Measurements from ENCODE around the gene SLC2A10.

Gene SLC2A10

DNA sequence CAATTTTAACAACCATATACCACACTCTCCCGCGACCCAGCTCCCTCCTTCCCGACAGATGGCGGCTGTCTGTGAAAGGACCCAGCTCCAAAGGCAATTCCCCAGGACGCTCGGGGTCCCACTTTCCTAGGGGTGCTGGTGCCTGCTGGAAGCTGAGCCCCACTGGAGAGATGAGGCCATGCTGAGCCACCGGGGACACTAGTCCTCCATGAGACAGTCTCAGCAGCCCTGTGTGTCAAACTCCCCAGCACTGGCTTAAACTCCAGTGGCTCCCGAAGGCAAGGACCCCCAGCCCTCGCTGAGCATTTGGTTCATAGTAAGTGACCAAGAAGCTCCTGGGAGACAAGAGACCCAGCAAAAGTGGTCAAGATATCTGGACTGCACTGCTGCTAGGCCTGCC, 52.1 kb downstream of the SLC2A10 start:
- H3K4me1 Mint-ChIP-seq (ENCODE audit: low read depth in 2 of 2): peaks cover 0 to 3% of the 10 kb centered on the region in 2 donors
- no peaks in the 10 kb centered on the region for H3K9me3 Mint-ChIP-seq
- H3K27me3 Mint-ChIP-seq: peaks cover 31 to 81% of the 10 kb centered on the region in 2 donors
- ATAC-seq (replicated peaks) (no peak), DNase-seq (no peak)
- no peak overlapping the region for H3K4me3 Mint-ChIP-seq
- no peaks in the 10 kb centered on the region for H3K36me3 Mint-ChIP-seq (ENCODE audit: insufficient read depth)
- H3K27ac Mint-ChIP-seq: no peak overlapping the region

DNA sequence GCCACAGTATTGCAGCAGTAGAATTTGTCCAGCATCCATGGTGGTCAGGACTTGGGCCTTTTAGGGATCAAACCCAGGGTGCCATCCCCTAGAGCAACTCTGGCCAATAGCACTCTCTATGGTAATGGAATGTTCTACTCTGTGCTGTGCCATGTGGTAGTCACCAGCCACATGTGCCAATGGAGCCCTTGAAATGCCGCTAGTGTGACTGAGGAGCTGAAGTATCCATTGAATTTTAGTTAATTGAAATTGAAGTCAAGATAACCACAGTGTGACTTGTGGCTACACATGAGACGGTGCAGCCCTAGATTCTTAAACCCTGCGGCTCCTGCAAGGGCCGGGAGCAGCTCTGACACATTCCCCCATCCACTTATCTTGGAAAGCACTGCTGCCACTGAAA, 54.6 kb downstream of the SLC2A10 start:
- no peak overlapping the region for H3K27ac Mint-ChIP-seq
- no peak for DNase-seq
- no peaks in the 10 kb centered on the region for H3K4me1 Mint-ChIP-seq (ENCODE audit: low read depth in 2 of 2)
- H3K36me3 Mint-ChIP-seq (ENCODE audit: insufficient read depth): no peaks in the 10 kb centered on the region
- no peak overlapping the region for H3K4me3 Mint-ChIP-seq
- peaks cover 36 to 79% of the 10 kb centered on the region in 2 donors for H3K27me3 Mint-ChIP-seq
- H3K9me3 Mint-ChIP-seq: no peaks in the 10 kb centered on the region
- no peak for ATAC-seq (replicated peaks)

DNA sequence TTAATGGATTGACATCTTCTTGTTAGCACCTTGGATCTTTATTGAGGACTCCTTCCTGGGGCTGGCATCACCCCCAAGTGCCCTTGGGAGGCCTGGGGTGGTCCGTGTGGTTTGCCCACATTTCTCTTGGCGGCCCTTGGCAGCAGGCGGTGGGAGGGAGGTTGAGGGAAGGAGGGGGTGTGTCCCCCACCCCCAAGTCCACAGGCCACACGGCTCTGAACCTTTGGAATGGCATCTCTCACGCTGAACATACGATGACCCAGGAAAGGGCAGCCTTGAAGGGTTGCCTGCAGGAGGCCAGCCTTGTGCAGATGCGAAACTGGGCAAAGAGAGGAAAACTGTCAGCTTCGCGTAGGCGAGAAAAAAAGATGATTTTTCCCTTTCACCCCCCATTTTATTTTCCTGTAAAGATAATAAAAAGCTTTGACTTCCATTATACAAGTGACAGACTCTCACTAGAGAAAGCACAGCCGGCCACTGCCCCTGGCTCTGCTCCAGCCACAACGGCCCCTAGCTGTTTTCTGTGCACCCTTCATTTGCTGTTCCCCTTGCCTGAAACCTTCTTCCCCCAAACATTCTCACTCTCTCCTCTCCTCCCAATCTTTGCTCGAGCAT, 56.2 kb downstream of the SLC2A10 start:
- DNase-seq (no peak), ATAC-seq (replicated peaks) (no peak)
- Mint-ChIP-seq H3K27ac (no peak overlapping the region), H3K36me3 (ENCODE audit: insufficient read depth) (no peaks in the 10 kb centered on the region), H3K27me3 (peaks cover 29 to 74% of the 10 kb centered on the region in 2 donors), H3K4me1 (ENCODE audit: low read depth in 2 of 2) (no peaks in the 10 kb centered on the region), H3K4me3 (no peak overlapping the region), H3K9me3 (no peaks in the 10 kb centered on the region)

DNA sequence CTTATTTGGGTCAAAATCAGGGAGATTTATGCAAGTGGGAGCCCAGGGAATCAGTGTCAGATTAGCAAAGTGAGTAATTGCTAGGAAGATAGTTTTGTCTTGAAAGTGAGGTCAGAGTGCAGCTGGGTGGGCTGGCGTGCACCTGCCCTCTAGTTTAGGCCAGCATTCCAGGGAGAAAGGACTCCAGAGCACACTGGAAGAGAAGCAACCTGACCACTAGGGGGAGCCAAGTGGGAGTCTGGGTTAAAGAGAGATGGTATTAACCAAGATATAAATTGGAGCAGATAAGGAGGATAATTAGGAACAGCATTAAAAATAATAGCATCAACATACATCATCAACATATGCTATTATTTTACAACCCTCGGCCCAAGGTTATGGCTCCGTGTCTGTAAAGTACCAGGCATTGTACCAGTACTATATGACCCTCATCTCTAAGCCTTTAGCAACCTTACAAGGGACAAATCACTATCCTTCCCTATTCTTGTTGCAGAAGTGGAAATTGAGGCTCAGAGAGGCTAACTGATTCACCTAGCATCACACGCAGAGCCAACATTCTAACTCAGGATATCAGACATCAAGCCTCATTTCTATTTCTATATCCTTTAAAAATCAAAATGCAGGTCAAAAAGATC, 57.8 kb downstream of the SLC2A10 start:
- no peak for DNase-seq
- Mint-ChIP-seq H3K36me3 (ENCODE audit: insufficient read depth) (no peaks in the 10 kb centered on the region), H3K4me1 (ENCODE audit: low read depth in 2 of 2) (no peaks in the 10 kb centered on the region), H3K27ac (no peak overlapping the region), H3K9me3 (no peaks in the 10 kb centered on the region), H3K27me3 (peaks cover 27 to 64% of the 10 kb centered on the region in 2 donors), H3K4me3 (no peak overlapping the region)
- no peak for ATAC-seq (replicated peaks)

DNA sequence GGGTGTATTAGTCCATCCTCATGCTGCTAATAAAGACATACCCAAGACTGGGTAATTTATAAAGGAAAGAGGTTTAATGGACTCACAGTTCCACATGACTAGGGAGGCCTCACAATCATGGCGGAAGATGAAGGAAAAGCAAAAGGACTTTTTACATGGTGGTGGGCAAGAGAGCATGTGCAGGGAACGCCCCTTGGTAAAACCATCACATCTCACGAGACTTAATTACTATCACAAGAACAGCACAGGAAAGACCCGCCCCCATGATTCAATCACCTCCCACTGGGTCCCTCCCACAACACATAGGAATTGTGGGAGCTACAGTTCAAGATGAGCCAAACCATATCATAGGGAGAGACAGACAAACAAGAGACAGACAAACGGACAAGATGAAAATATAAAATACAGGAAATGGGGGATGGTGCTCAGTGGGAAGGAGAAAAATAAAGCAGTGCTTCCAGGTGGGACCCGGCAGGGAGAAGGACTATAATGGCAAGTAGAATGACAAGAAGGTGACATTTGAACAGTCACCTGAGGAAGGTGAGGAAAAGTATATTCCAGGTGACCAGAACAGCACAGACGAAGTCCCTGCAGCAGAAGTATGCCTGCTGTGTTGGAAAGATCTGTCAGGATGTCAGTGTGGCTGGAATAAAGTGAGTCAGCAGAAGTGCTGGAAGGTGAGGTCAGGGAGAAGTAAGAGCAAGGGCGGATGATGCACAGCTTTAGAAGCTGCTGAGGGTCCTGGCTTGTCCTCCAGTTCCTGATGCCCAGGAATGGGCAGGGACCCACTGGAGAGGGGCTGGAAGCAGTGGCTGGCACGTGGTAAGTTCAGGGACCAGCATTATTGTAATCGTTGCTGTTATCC, 61.1 kb downstream of the SLC2A10 start:
- H3K4me3 Mint-ChIP-seq: no peak overlapping the region
- H3K36me3 Mint-ChIP-seq (ENCODE audit: insufficient read depth): no peaks in the 10 kb centered on the region
- no peaks in the 10 kb centered on the region for H3K9me3 Mint-ChIP-seq
- no peaks in the 10 kb centered on the region for H3K4me1 Mint-ChIP-seq (ENCODE audit: low read depth in 2 of 2)
- ATAC-seq (replicated peaks) (no peak), DNase-seq (no peak)
- no peak overlapping the region for H3K27ac Mint-ChIP-seq
- H3K27me3 Mint-ChIP-seq: peaks cover 41 to 46% of the 10 kb centered on the region in 2 donors

DNA sequence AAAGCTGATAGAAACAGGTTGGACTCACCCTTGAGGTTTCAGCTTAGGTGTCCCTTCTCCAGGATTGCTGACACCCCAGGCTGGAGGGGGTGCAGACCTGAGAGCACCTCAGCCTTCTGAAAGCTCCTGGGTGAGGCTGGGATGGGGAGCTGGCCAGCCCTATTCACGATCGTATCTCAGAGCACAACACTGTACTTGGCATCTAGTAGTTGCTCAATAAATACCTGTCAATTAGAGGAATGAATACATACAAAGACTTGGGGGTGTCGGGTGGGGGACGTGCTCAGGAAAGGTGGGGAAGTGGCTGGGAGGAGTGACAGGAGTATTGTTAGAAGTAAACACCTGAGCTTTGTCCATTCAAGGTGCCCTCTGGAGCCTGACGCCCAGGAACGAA, 61.7 kb downstream of the SLC2A10 start:
- Mint-ChIP-seq H3K36me3 (ENCODE audit: insufficient read depth) (no peaks in the 10 kb centered on the region), H3K4me3 (no peak overlapping the region), H3K27ac (no peak overlapping the region), H3K4me1 (ENCODE audit: low read depth in 2 of 2) (no peaks in the 10 kb centered on the region), H3K27me3 (peaks cover 41 to 44% of the 10 kb centered on the region in 2 donors), H3K9me3 (no peaks in the 10 kb centered on the region)
- ATAC-seq (replicated peaks) (no peak), DNase-seq (no peak)

DNA sequence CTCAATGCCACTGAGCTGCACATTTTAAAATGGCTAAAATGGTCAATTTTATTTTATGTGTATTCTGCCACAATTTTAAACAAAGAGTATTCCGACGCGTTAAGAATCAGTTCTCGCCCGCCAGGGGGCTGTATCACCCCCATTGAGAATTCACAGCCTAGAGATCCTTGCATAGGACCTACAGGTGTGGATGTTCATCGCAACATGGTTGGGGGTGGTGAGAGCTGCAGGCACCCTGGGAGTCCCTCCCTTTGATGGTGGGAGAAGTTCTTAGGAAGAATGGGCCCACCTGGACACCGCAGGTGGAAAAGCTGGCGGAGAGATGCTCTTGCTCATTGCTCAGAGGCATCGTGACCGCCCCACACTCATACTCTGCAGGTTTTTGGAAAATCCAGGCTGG, 63.5 kb downstream of the SLC2A10 start:
- Mint-ChIP-seq H3K27me3 (peaks cover 51 to 57% of the 10 kb centered on the region in 2 donors), H3K9me3 (no peaks in the 10 kb centered on the region), H3K4me1 (ENCODE audit: low read depth in 2 of 2) (no peaks in the 10 kb centered on the region), H3K27ac (no peak overlapping the region), H3K4me3 (no peak overlapping the region), H3K36me3 (ENCODE audit: insufficient read depth) (no peaks in the 10 kb centered on the region)
- ATAC-seq (replicated peaks): no peak
- no peak for DNase-seq

DNA sequence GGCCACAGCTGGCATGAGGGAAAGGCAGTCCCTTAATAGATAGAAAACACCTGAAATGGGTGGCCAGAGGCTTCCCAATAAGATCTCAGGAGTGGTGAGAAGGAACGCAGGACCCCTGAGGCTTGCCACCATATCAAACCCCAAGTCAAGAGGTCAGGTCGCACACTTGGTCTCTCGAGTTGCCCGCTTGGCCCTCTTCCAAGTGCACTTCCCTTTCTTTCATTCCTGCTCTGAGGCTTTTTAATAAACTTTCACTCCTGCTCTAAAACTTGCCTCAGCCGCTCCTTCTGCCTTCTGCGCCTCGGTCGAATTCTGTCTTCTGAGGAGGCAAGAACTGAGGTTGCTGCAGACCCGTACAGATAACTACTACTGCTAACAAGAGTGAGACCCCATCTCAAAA, 64.2 kb downstream of the SLC2A10 start:
- Mint-ChIP-seq H3K36me3 (ENCODE audit: insufficient read depth) (no peaks in the 10 kb centered on the region), H3K27ac (no peak overlapping the region), H3K27me3 (peaks cover 53 to 57% of the 10 kb centered on the region in 2 donors), H3K9me3 (no peaks in the 10 kb centered on the region), H3K4me1 (ENCODE audit: low read depth in 2 of 2) (no peaks in the 10 kb centered on the region), H3K4me3 (no peak overlapping the region)
- ATAC-seq (replicated peaks) (no peak), DNase-seq (no peak)

DNA sequence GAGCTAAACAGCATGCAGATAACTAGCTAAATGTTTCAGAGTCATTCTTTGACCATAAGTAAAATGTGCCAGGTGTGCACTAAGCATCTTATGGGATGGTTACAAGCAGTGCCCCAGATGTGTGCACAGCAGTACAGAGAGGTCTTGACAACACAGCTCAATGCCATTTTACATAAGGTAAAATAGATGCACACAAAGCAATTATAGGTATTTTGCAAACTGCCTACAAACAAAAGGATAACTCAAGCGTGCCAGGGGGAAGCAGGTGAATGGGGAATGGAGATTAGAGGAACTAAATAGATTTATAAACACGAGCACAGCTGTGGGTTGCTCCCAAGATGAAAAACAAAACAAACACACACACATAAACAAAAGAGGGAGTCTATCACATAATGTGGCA, 64.8 kb downstream of the SLC2A10 start:
- no peaks in the 10 kb centered on the region for H3K36me3 Mint-ChIP-seq (ENCODE audit: insufficient read depth)
- peaks cover 53 to 54% of the 10 kb centered on the region in 2 donors for H3K27me3 Mint-ChIP-seq
- H3K4me3 Mint-ChIP-seq: no peak overlapping the region
- H3K4me1 Mint-ChIP-seq (ENCODE audit: low read depth in 2 of 2): no peaks in the 10 kb centered on the region
- H3K9me3 Mint-ChIP-seq: no peaks in the 10 kb centered on the region
- no peak overlapping the region for H3K27ac Mint-ChIP-seq
- ATAC-seq (replicated peaks) (no peak), DNase-seq (no peak)

DNA sequence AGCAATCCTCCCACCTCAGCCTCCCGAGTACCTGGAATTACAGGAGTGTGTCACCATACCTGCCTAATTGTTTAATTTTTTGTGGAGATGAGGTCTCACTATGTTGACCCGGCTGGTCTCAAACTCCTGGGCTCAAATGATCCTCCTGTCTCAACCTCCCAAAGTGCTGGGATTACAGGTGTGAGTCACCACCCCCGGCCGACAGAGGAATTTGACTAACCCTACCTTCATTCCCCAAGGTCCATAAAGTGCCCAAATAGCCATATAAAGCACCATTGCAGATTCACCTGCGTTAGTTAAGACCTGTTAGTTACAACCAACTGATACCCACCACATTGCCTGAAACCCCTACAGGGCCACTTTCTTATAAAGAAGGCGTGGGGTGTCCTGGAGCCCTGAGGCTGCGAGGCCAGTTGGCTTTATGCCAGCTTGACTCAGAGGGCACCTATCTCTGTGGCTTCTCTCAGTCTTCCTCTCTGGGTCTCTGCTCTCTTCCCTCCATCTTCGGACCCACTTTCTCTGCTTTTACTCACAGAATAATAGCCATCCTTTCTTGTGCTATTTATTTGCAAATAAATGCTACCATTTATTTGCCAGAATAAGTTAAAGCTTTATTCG, 65.6 kb downstream of the SLC2A10 start:
- ATAC-seq (replicated peaks): no peak
- H3K9me3 Mint-ChIP-seq: no peaks in the 10 kb centered on the region
- H3K36me3 Mint-ChIP-seq (ENCODE audit: insufficient read depth): no peaks in the 10 kb centered on the region
- peaks cover 51 to 57% of the 10 kb centered on the region in 2 donors for H3K27me3 Mint-ChIP-seq
- no peak overlapping the region for H3K4me3 Mint-ChIP-seq
- no peak for DNase-seq
- no peak overlapping the region for H3K27ac Mint-ChIP-seq
- H3K4me1 Mint-ChIP-seq (ENCODE audit: low read depth in 2 of 2): no peaks in the 10 kb centered on the region

DNA sequence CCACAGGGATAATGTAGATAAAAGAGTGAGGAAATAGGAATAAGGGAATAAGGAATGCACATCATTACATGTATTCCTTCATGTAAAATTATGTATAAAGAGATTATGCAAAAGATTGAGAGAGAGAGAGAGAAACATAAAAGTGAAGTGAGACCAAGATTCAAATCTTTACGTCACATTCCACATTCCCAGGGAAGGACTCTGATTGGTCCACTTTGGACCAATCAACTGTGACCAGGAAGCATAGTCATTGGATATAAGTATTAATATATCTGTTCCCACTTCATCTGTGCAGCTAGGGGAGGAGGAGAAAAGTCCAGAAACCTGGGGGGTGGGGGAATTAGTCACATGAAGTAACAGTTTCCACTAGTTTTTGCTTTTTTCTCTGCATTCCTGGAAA, 66.4 kb downstream of the SLC2A10 start:
- H3K9me3 Mint-ChIP-seq: no peaks in the 10 kb centered on the region
- ATAC-seq (replicated peaks) (no peak), DNase-seq (no peak)
- H3K4me1 Mint-ChIP-seq (ENCODE audit: low read depth in 2 of 2): no peaks in the 10 kb centered on the region
- no peak overlapping the region for H3K27ac Mint-ChIP-seq
- H3K36me3 Mint-ChIP-seq (ENCODE audit: insufficient read depth): no peaks in the 10 kb centered on the region
- no peak overlapping the region for H3K4me3 Mint-ChIP-seq
- peaks cover 49 to 54% of the 10 kb centered on the region in 2 donors for H3K27me3 Mint-ChIP-seq

DNA sequence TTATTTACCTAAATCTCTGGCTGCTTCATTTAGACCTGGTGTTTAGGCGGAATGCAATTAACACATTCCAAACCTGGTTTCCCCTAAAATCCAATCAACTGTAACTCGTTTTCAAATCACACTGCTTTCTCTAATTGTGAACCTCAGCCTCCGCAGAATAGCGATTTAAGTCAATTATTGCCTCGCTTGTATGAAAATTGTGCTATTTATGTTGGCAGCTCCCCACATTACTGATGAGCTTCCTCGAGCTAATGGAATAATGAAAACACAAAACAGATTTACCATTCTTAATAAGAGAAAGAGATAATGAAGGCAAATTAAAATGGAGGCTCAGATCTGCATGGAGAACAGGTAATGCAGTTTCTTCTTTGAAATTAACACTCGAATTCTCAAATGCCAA, 67.9 kb downstream of the SLC2A10 start:
- DNase-seq (no peak), ATAC-seq (replicated peaks) (no peak)
- H3K27me3 Mint-ChIP-seq: peaks cover 45 to 56% of the 10 kb centered on the region in 2 donors
- H3K9me3 Mint-ChIP-seq: no peaks in the 10 kb centered on the region
- H3K4me1 Mint-ChIP-seq (ENCODE audit: low read depth in 2 of 2): no peaks in the 10 kb centered on the region
- no peak overlapping the region for H3K4me3 Mint-ChIP-seq
- no peaks in the 10 kb centered on the region for H3K36me3 Mint-ChIP-seq (ENCODE audit: insufficient read depth)
- H3K27ac Mint-ChIP-seq: no peak overlapping the region

DNA sequence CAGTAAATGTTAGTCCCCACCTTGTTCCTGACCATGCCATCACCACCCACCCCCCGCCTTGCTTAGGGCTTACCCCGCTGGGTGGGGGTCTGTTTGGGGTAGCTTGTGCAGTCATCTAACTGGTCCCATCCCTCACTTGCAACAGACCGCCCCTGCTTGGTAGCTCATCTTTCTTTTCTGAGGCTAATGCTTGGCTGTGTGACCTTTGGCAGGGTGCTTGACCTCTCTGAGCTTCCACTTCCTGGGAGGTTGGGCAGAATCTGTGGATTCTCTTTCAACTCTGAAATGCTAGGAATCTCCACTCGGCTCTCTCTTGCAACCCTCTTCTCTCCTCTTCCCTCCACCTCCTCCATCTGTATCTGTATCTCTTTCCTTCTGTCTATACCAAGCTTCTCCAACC, 70.4 kb downstream of the SLC2A10 start:
- ATAC-seq (replicated peaks) (no peak), DNase-seq (no peak)
- Mint-ChIP-seq H3K4me1 (ENCODE audit: low read depth in 2 of 2) (no peaks in the 10 kb centered on the region), H3K9me3 (no peaks in the 10 kb centered on the region), H3K27ac (no peak overlapping the region), H3K4me3 (no peak overlapping the region), H3K36me3 (ENCODE audit: insufficient read depth) (no peaks in the 10 kb centered on the region), H3K27me3 (peaks cover 41 to 61% of the 10 kb centered on the region in 2 donors)
